Islet precursor cell (in vitro differentiated cells): ENCODE measurements around the gene CCDC192.

Source experiments
- DNase-seq: peaks from one replicate; pipeline ENCODE4 v3.0.0-alpha.2; 2018

The CCDC192 gene

DNA sequence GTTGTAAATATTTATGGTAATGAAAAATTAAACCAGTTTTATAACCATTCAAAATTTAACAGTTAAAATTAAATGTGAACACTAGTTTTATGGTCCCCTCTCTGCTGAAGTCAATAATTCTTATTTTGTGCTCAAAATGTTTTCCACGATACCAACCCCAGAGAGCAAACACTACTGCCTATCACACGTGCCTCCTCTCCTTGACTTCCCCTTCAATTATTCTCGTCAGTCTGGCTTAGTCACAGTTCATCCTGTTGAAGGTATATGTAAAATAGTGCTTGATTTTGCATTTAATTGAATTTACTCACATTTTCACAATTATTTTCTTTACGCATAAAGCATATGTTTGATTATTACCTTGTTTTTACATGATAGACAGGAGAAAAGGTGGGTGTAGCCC, 148.8 kb downstream of the CCDC192 start:
- no peak for DNase-seq

DNA sequence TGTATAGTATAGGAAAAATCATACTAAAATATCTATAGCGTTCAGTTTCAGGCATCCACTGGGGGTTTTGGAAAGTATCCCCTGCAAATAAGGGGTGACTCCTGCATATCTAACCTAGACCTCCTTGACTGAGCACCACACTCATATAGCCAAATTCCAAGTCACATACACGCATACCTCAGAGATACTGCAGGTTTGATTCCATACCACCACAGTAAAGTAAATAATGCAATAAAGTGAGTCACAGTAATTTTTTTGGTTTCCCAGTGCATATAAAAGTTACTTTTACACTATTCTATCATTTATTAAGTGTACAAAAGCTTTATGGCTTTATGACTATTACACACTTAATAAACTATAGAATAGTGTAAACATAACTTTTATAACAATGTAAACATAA, 151.3 kb downstream of the CCDC192 start:
- DNase-seq, result no peak

DNA sequence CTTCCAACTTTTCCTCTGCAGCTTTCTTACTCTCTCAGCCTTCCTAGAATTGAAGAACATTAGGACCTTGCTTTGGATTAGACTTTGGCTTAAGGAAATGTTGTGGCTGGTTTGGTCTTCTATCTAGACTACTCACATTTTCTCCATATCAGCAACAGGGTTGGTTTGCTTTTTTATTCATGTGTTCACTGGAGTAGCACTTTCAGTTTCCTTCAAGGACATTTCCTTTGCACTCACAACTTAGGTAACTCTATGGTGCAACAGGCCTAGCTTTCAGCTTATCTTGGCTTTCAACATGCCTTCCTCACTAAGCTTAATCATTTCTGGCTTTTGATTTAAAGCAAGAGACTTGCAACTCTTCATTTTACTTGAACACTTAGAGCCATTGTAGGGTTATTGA, 153.1 kb downstream of the CCDC192 start:
- no peak for DNase-seq

DNA sequence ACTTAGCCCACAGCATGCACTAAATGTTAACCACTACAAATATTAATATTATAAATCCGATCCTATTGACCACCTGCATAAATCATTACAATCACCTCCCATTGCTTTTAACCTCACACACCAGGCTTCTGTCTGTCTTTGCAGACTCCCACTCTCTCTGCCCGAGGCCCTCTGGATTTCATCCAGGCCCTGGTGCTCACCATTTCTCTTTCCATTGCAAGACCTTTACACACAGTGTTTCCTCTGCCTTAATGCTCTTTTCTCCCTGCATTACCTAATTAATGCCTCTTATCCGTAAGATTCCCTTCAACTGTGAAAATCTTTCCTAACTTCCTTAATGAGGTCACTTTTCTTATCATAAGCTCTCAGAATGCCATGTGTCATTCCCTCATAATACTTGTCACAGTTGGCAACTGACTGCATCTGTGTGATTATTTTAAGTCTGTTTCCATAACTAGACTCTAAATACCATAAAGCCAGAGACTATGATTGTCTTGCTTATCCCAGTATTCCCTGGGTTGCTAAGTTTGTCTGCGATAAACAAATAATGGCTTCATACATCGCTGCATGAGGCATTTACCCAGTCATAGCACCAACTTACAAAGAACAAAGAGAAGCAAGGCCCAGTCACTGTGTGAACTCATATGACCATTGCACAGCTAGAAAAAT, 155.1 kb downstream of the CCDC192 start:
- no peak for DNase-seq

DNA sequence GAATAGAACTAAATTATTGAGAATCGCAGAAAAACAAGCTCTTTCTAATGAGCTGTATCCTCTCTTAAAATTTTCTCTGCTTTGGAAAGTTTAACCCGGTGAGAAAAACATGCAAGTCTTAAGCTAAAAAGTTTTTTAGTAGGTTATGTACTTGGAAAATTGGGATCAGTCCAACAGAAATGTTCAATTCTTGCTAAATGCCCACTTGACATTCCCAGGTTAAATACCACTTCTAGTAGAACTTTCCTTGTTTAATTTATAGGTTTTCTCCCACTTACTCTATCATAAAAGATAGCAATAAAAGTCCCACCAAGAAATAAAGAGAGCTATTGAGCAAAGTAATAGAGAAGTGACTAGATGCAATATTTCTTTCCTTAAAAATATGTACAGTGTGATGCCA, 157.1 kb downstream of the CCDC192 start:
- DNase-seq, result no peak

DNA sequence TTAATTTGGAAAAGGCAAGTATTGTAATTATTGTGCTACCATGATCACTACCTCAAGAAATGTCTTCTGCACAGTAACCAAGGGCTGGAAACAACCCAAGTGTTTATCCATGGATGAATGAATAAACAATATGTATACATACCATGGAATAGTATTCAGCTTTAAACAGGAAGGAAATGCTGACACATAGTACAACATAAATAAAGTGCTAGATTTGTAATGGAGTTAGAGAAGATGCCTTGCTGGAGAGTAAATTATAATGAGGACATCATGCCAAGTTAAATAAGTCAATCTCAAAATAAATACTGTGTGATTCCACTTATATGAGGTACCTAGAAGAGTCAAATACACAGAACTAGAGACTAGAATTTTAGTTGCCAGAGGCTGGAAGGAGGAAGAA, 160.0 kb downstream of the CCDC192 start:
- DNase-seq, result no peak

DNA sequence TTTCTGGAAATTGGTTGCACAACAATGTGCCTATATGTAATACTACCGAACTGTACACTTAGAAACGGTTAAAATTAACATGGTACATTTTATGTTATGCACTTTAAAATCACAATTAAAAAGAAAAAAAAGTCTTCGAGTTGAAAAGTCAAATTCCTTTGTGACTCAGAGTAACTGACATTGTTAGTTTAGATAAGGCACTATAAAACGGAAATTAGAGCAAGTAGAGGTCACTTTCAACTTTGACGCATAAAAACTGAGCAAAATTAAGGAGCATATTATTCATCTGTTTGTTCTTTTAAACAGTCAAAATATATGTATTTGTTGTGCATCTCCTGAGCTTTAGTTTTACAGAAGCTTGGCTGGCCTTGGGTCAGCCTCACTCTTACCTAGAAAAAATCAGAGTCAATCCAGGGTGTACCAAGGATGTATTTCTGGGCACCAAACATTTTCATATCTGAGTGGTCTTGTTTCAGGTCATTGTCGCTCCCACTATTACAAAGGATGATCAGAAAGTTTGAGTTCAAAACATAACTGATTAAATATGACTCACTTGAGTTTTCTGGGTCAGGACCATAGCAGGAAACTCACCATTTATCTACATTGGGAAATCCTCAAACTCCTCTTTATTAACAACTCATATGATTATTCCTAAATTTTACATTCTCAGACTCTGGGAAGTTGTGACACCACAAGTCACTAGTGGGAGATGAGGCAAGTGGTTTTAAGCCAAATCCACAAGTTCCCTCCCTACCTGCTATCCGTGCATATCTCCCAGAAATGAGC, 160.6 kb downstream of the CCDC192 start:
- DNase-seq, result no peak

DNA sequence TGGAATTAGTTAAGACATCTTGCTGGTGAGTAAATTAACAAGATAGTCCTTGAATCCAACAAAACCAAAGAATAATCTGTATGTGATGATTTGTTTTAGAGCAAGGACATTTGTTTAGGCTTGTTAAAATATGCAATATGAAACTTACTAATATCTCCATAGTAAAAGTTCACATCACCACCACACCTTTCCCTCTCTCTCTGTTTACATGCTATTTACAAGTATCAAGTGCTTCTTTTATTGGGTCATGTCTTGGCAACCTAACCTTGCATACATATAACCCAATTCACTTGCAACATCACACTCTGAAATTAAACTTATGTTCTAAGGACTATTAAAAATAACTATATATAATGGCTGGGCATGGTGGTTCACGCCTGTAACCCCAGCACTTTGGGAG, 161.3 kb downstream of the CCDC192 start:
- DNase-seq, result no peak

DNA sequence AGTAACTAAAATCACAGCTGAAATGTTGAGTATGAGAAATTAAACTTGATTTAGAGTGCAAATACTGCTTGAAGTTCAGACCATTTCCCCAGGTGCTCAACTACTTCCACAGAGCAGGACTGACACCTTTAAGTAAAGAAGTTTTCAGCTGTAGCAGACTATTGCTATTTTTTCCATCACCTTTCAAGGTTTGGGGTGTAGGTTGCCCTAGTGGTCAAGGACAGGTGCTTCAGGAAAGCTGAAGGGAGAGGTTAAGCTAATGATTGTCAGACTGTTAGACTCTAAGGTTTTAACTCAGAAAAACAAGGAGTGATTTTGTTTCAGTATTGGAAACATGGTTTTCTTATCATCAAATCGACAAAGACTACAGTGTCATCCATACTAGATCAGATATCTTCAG, 162.1 kb downstream of the CCDC192 start:
- DNase-seq, result no peak

DNA sequence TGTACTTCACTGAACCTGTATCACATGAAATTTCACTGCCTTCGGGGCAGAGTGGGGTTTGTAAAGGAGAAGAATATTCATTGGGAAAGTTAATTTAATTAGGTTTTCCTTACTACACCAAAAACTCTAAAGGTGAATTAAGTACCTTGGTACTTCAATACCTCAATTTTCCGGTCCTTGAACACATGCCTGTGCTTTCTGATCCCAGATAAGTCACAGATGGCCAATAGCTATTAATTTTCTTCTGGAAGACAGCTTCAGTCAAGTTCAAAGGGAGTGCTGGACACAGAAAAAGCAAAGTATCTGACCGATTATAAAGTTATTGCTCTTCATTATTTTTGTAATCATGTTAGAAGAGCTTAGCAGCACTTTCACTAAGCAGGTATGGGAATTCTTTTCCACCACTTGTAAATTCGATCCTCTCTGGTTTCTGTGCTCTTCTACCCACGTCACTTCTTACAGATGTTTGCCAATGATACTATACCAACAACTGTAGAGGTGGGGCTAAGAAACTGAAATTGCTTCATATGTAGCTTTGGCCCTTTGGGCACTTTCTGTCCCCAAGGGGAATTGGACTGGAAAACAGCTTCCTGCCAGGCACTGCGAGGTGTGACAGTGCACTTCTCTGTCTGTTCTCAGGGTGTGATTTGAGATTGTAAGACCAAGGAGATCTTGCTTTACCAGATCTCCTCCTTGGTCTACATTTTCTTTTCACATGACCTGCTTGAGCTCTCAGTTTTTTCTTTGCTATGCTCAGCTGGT, 164.0 kb downstream of the CCDC192 start:
- no peak for DNase-seq

DNA sequence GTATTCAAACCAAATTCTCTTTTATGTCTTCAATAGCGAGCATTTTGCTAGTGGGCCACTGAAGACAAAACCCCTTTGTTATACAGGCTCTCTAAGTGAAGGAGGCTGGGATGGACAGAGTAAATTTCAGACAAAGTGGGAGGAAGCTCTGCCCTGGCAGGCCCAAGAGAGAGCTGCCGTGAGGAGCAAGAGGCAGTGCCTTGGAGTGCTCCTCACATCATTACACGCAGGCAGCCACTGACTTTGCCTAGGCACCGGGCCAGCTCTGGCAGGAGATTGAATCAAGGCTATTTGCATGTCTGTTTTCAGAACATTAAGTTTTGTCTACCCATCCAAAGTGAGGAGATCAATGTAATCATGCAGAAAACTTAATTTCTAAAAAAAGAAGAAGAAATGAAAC, 167.7 kb downstream of the CCDC192 start:
- DNase-seq, result no peak

DNA sequence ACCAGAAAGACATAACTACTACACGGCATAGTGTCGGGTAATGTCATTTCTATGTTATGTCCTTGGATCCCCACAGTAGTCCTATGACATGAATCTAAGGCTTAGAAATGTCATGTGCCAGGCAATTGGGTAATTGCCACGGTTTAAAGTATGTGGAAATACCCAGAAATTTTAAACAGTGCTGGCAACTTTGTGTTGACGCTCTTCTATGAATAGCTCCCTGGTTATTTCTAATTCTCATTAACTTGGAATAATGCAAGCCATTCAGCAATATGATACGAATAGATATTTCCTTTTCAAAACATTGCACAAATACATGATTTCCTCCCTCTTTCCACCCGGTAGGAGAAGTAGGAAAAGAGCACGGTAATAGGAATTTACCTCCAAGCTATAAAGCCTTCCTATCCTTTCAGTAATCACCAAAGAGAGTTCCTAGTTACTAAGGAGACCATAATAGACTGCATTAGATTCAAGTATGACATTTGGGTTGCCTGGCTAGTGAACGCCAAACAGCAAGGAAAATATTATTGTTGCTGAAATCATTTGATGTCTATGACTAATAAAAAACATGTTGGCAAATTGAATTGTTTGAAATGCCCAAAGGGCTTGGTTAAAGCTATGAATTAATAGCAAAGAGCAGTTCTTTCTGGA, 168.4 kb downstream of the CCDC192 start:
- DNase-seq, result no peak

DNA sequence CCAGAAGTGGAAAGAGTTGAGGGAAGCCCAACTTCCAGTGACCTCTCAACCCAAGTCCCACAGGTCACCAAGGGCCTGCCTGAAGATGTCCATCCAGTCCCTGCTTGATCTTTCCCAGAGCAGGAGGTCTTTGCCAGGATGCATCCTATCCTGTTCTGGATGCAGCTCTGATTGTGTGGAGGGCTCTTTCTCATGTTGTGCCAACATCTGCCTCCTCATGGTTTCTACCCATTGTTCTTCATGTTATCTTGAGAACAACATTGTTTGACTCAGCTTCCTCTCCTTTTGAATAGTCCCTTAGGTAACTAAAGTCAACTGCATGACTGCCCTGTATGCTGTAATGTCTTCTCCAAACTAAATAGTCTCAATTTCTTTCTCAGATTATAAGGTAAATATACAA, 169.3 kb downstream of the CCDC192 start:
- DNase-seq, result no peak

DNA sequence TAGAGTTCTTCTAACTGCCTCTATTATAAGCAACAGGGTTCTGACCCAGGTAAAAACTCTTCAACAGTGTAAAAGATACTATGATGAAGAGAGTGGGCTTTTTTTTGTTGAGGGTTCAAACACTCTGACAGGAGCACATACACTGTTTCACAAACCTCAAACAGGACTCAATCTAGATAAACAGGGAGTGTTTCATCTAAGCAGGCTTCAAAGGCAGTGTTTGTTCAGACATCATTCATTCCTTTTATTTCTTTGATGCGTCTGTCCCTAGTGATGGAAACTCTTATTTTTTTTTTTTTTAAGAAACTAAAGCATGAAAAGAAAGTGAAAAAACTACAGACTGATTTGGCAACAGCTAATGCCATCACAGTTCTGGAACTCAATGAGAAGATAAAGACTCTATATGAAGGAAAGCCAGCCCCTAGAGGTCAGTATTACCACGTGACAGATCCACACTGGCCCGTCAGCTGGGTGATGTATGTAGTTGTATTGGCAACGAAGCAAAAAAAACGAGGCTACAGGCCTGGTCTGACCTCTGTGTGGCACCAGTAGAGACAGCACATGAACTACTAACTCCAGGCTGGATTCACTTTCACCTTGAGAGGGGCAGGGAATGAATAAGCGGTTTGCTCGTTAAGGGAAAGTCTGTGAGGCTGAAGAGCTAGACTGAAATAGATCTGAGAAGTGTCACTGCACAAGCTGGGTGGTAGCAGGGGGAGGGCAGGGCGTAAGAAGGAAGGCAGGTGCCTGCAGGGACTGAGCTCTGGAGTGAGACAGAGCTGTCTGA, 172.2 kb downstream of the CCDC192 start:
- peak; percentile 87 for DNase-seq

DNA sequence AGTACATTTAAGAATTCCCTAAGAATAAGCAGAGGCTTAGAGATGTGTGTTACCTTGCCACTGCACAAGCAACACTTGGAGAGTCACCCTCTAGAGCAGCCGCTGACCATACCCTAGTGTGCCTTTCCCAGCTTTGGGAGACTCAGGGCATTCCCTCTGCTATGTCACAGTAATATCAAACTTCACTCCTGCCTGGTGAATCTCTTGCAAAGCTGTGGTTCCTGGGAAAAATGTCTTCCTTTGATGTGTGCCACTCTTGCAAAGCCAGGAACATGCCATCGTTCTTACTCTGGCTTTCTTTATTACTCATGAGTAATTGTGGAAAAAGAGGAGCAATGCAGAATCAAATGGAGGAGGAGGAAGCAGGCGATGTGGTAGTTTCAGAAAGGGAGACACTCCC, 173.2 kb downstream of the CCDC192 start:
- peak; percentile 53 for DNase-seq

DNA sequence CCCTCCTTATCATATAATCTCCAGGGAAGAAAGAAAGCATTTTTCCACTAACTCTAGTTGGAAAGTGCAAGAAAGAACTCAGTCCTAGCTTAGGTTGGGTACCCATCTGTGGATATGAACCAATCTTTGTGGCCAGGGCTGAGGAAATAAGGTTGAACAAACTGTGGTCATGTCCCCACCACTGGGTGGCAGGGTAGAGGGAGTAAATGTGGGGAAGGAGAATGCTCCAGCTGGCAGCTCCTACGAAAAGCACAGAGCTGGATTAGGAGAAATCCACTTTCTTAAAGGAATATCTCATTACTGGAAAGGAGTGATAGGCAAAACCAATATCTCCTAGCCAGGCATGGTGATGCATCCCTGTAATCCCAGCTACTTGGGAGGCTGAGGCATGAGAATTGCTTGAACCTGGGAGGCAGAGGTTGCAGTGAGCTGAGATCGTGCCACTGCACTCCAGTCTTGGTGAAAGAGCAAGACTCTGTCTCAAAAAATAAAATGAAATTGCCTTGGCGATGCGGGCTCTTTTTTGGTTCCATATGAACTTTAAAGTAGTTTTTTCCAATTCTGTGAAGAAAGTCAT, 175.1 kb downstream of the CCDC192 start:
- peak; percentile 75 for DNase-seq

DNA sequence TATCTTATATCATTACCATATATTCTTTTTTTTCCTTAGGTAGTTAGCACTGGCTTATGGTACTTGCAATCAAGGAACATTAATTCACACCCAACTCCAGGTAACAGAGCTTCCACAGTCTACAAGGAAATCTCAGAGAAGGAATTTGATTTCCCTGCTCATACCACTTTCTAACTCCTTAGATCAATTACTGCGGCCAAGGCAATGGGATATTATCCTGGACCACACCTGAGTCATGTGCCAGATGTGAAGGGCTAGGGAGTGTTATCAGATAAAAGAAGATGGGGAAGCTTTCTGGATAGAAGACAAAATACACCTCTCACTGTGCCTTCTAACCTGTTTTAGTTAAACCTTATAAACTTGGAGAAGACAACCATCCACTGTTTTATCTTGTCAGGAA, 181.2 kb downstream of the CCDC192 start:
- DNase-seq, result no peak

DNA sequence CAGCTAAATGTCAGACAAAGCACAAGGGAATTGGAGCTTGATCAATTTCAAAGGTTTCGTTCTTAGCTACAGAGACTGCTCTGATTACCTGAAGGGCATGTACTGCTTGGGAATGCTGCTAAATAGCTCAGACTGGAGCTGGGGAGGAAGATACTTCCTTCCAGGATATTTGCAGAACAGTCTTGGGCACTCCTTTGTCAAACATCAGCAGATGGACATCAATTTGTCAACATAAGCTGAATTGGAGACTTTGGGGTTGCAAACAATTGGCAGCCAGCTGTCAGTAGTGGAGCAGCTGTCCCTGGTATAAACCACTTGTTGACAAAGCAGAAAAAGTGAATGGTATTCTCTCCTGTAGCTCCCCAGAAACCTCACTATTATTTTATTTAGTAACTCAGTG, 182.0 kb downstream of the CCDC192 start:
- no peak for DNase-seq

DNA sequence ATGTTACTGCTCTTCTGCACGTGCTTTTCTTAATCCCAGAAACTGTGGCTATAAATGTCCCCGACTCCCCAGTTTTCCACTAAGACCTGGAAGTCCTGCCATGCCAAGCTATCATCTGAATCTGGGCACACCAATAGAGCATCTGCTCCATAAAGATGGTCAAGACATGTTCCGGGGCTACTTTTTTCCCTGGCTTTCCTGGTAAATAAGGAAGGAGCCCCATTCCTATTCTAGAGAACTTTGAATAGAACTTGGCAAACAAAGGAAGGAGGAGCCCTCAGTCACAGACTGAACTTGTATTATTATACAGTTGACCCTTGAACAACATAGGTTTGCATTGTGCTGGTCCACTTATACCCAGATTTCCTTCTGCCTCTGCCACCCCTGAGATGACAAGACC, 182.9 kb downstream of the CCDC192 start:
- no peak for DNase-seq

DNA sequence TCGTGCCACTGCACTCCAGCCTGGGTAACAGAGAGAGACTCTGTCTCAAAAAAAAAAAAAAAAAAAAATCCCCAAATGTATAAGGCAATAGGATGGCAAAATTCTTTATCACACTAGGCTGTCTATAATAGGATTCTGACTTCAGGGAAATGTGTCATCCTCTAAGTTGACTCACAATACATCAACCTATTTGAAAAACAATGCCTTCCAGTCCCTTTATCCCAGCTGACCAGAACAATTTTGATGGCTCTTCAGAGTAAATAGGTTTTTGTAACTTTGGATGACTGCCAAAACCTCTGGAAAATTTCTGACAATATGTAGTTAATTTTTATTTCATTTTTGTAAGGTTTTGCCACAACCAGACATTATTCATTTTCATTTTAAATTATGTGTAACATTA, 184.1 kb downstream of the CCDC192 start:
- no peak for DNase-seq

DNA sequence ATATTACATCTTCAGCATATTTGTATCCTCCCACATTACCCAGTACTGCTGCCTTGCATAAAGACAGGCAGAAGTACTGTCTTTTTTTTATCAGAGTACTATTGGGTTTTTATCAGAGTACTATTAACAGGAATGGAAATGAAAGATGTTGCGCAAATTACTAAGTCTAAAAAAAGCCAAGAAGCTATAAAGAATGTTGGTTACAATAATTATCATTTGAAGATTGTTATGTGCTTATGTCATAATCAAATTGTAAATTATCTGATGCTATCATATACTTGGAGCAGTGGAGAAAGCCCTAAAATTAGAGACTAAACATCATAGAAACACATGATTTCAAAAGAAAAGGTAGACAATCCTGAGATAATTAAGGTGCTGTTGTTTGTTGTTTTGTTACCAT, 188.8 kb downstream of the CCDC192 start:
- no peak for DNase-seq

DNA sequence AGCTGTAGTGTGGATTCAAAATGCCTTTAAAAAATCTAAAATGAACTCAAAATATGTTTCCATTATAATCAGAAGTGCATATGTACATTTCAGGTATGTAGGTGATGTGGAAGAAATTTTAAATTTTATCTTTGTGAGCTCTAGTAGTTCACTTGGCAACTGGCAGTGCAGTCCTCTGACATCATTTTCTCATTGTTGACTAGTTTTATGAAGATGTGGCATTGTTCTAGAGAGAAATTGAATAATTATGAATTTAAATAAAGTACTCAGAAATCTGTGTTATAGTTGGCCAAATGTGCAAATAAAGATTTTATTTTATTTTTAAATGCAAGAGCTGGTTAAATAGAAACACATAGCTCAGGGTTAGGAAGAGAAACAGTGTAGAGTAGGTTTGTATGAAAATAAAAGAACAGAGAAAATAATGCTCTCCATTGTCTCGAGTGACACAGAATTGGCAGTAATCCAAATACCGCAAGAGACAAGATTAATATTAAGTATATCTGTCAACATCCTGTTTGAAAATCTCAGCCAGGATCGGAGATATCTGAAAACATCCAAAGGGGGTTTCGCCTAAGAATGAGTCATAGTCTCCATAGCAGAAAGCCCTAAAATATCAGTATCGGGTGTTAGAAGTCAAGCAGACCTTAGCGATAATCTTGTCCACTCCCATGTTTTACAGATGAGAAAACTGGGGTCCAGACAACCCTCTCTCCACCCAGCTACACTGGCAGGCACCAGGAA, 189.4 kb downstream of the CCDC192 start:
- DNase-seq, result no peak
